Stimulated activated CD4-positive, alpha-beta T cell treated with anti-CD3 and anti-CD28 coated beads, Interleukin-1b, Interleukin-23, amount 100 ng/mL, for 4 hours (primary cell): ENCODE results near the gene CATSPERZ.
"Not testable (repeated sequence)": the region's sequence is repeated elsewhere in the genome, so short reads cannot be mapped to it uniquely, and the experiment has no call there.

Source experiments
- DNase-seq, 2 donors: peaks; one replicate each; pipeline ENCODE4 v3.0.0-alpha.2; 2020; ENCODE audit warnings: low read depth in 2 of 2

The CATSPERZ gene

GRCh38 chr11:64303109-64304031 lies 3.2 kb downstream of the CATSPERZ start:
- no peak for DNase-seq

DNA sequence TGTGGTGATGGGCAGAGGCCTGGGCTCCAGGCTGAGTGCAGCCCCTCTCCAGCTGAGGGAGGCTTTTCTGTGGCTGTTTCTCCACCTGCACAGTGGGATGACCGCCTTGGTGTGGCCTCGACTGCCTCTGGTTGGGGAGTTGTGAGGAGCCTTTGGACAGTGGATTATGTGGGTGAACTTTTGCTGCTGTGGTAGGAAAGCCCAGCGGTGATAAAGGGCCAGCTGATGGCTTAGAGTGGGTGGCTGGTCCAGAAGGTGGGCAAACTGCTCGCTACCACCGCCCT lies 3.8 kb downstream of the CATSPERZ start:
- no peak for DNase-seq

DNA sequence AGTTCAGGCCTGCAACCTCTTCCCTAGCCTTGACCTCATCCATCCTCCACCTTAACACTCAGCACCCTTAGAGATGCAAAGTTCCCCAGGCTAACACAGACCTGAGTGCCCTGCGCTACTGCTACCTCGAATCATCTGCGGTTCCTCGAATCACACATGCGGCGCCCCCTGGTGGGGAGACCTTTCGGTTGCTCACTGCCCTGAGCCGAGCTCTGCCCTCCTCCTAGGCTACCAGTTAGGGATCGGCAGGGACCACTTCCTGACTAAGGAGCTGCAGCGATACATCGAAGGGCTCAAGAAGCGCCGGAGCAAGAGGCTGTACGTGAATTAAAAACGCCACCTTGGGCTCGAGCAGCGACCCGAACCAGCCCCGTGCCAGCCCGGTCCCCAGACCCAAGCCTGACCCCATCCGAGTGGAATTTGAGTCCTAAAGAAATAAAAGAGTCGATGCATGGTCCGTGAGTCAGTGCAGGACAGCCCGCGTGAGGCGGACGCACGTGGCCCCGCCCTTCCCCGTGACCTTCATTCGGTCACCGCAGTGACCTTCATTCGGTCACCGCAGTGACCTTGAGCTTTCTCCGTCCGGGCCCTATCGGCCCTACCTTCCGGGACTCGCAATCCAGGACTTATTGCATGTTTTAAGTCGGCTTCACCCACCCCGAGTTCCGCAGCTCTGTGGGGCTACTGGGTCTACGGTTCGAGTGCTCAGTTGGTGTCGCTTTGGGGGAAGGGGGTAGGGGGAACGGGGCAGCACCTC lies 4.3 kb downstream of the CATSPERZ start:
- peak; percentile 95 for DNase-seq

- DNase-seq, result peak; percentile 99 to 100
Measured at GRCh38 chr11:64305075-64305690, 5.0 kb downstream of the CATSPERZ start, which contains the start of gene ESRRA. TSS of gene ESRRA (plus strand) at chr11:64305524. CDS start at chr11:64307180, 1,656 bp downstream.

DNA sequence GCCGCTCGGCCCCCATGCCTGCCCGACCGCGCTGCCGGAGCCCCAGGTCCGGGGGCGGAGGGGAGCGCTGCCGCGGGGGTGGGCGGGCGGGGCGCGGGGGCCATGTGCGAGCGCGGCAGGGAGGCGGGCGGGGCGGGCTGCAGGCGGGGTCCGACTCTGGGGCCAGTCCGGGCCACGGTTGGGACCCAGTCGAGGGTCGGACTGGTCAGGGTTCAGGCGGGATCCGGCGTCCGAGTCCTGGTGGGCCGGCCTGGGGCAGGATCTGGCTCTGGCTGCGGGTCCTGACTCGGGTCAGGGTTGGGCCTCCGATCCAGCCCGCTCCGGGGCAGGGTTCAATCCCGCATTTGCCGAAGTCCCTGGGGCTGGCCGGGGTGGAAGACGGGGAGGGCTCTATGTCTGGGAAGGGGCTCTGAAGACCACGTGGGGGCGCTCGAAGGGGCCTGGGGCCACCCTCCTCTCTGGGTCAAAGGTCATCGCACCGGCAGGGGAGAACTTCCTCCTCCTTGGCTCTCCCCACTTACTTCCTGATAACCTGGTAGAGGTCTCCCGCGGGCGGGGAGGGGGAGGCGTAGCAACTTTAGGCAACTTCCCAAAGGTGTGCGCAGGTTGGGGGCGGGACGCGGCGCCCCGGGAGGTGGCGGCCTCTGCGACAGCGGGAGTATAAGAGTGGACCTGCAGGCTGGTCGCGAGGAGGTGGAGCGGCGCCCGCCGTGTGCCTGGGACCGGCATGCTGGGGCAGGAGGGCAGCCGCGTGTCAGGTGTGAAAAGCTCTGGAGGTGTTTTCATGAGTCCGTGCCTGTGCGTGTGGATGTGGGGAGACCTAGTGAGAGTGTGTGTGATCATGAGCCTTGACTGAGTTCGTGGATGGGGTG lies 5.8 kb downstream of the CATSPERZ start:
- DNase-seq, result peak; percentile 63 to 72

GRCh38 chr11:64306563-64306875 lies 6.4 kb downstream of the CATSPERZ start:
- no peak for DNase-seq

- DNase-seq, result no peak
Measured at GRCh38 chr11:64306876-64307622, 6.9 kb downstream of the CATSPERZ start.

GRCh38 chr11:64307795-64308194 lies 7.6 kb downstream of the CATSPERZ start:
- not testable (repeated sequence) for DNase-seq

DNA sequence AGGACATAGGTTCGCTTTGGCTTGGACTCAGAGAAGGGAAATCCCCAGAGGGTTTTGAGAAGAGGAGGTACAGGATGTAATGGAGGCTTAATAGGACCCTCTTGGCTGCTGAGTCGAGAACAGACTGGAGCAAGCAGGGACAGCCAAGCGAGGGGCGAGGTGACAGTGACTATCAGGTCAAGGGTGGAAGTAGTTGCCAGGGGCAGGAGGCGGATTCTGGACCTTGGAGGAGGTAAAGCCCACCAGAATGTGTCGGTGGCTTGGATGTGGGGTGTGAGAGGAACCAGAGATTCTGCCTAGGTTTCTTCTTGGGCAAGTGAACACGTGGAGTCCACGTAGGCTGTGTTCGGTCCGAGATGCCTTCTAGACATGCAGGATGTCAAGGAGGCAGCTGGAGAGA lies 12.8 kb downstream of the CATSPERZ start:
- no peak for DNase-seq

DNA sequence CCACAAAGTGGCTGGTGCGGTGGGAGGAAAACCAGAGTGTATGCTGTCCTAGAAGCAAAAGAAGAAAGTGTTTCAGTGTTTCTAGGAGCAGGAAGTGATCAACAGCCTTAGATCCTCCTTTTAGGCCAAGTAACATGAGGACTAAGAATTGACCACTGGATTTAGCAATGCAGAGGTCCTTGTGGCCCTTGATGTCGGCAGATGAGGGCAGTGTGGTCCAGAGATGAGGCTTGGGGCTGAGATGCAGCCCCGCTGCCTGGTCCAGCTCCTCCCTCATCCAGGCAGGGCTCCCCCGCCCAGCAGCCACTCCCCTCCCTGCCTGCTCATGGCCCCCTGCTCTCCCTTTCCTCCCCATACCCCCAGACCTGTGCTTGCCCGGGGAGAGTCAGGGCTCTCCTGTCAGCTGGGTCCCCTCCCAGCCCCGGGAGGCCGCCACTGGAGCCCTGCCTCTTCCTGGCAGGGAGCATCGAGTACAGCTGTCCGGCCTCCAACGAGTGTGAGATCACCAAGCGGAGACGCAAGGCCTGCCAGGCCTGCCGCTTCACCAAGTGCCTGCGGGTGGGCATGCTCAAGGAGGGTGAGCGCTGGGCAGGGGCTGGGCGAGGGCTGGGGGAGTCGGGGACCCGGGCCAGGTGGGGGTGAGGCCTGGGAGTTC lies 13.5 kb downstream of the CATSPERZ start:
- no peak for DNase-seq

DNA sequence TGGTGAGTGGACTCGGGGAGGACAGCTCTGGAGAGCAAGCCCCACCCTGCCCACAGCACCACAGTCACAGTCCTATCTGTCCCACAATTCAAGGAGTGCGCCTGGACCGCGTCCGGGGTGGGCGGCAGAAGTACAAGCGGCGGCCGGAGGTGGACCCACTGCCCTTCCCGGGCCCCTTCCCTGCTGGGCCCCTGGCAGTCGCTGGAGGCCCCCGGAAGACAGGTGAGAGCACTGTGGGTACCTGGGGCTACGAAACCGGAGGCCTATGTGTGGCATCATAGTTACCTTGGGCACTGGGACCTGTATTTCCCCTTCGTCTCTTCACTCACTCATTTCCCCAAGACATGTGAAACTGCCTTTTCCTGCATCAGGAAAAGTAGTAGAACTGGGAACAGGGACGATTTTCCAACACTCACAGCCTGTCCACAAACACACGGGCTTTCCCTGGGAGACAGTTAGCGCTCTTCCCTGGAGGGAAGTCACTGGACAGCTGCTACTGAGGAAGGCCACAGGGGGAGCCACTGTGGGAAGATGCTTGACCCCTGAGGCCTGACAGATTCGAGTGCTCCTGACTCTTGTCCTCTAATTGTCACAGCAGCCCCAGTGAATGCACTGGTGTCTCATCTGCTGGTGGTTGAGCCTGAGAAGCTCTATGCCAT lies 14.1 kb downstream of the CATSPERZ start:
- DNase-seq, result no peak

- no peak for DNase-seq
Measured at GRCh38 chr11:64314805-64315561, 14.8 kb downstream of the CATSPERZ start.

DNA sequence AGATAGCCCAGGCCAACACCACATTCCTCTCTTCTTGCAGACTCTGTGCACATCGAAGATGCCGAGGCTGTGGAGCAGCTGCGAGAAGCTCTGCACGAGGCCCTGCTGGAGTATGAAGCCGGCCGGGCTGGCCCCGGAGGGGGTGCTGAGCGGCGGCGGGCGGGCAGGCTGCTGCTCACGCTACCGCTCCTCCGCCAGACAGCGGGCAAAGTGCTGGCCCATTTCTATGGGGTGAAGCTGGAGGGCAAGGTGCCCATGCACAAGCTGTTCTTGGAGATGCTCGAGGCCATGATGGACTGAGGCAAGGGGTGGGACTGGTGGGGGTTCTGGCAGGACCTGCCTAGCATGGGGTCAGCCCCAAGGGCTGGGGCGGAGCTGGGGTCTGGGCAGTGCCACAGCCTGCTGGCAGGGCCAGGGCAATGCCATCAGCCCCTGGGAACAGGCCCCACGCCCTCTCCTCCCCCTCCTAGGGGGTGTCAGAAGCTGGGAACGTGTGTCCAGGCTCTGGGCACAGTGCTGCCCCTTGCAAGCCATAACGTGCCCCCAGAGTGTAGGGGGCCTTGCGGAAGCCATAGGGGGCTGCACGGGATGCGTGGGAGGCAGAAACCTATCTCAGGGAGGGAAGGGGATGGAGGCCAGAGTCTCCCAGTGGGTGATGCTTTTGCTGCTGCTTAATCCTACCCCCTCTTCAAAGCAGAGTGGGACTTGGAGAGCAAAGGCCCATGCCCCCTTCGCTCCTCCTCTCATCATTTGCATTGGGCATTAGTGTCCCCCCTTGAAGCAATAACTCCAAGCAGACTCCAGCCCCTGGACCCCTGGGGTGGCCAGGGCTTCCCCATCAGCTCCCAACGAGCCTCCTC lies 15.7 kb downstream of the CATSPERZ start:
- DNase-seq, result not testable (repeated sequence)

GRCh38 chr11:64316672-64317324 lies 16.6 kb downstream of the CATSPERZ start:
- DNase-seq, result no peak

GRCh38 chr11:64317325-64317960 lies 17.3 kb downstream of the CATSPERZ start, which contains the start of gene TRMT112:
TSS of gene TRMT112 (minus strand) at chr11:64317559. CDS start at chr11:64317526, 33 bp downstream.
- DNase-seq, result peak; percentile 82 to 91

DNA sequence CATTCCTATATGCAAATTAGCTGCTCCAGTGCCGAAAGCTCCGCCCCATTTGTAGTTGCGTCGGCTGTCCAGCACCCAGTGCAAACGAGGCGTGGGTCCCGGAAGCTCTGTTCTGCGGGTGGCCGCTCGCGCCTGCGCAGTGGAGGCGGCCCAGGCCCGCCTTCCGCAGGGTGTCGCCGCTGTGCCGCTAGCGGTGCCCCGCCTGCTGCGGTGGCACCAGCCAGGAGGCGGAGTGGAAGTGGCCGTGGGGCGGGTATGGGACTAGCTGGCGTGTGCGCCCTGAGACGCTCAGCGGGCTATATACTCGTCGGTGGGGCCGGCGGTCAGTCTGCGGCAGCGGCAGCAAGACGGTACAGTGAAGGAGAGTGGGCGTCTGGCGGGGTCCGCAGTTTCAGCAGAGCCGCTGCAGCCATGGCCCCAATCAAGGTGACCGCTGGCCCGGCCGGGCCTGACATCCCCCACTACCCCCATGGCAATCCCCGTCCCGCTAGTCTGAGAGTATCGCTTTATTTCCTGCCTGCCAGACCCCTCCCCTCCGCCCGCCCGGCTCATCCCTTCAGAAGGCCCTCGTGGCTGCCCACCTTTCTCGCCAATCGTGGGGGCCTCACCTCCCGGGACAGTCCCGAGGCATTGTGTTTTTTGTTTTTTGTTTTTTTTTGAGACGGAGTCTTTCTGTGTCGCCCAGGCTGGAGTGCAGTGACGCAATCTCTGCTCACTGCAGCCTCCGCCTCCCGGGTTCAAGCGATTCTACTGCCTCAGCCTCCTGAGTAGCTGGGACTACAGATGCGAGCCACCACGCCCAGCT lies 18.0 kb downstream of the CATSPERZ start, which contains the start of gene PRDX5:
Gene PRDX5 (plus strand): TSS at position 161 of the 805 bp plus-strand sequence. CDS start 95 bp downstream, at position 256.
- peak; percentile 88 to 89 for DNase-seq
